H9 (cell line): ENCODE data around the gene UBE2E3. TPM values are rescaled to one million over a fixed set of nuclear protein-coding genes. Genes with fewer than 3 reads are reported as not detected.

Experiments used
- DNase-seq: peaks from one replicate; pipeline ENCODE4 v3.0.0-alpha.2; 2017
- H2AFZ ChIP-seq: one replicate; pipeline ENCODE4 v1.6.1; 2013; ENCODE audit warnings: mild to moderate bottlenecking, low read length, control low read depth, moderate library complexity
- H2AK5ac ChIP-seq: 2 replicates; pipeline ENCODE4 v1.6.1; 2013; ENCODE audit warnings: low read length, control low read depth, mixed read lengths; ENCODE audit not compliant: insufficient read length
- H2BK120ac ChIP-seq: one replicate; pipeline ENCODE4 v1.6.1; 2013; ENCODE audit warnings: low read depth, mild to moderate bottlenecking, low read length, control low read depth, inconsistent platforms; ENCODE audit not compliant: poor library complexity, severe bottlenecking
- H2BK12ac ChIP-seq: 2 replicates; pipeline ENCODE4 v1.6.1; 2013; ENCODE audit warnings: low read length, control low read depth, mixed read lengths, low read depth; ENCODE audit not compliant: insufficient read length
- H2BK15ac ChIP-seq: 2 replicates; pipeline ENCODE4 v1.6.1; 2013; ENCODE audit warnings: low read depth, low read length, control low read depth
- H2BK20ac ChIP-seq: one replicate; pipeline ENCODE4 v1.6.1; 2013; ENCODE audit warnings: low read depth, mild to moderate bottlenecking, low read length, control low read depth, inconsistent platforms; ENCODE audit not compliant: poor library complexity, severe bottlenecking
- H2BK5ac ChIP-seq: 2 replicates; pipeline ENCODE4 v1.6.1; 2013; ENCODE audit warnings: low read length, control low read depth, mixed read lengths; ENCODE audit not compliant: insufficient read length
- H3K14ac ChIP-seq: 2 replicates; pipeline ENCODE4 v1.6.1; 2013; ENCODE audit warnings: low read length, control low read depth; ENCODE audit not compliant: insufficient read depth
- H3K18ac ChIP-seq: 2 replicates; pipeline ENCODE4 v1.6.1; 2013; ENCODE audit warnings: low read depth, mild to moderate bottlenecking, mixed read lengths, low read length, control low read depth; ENCODE audit not compliant: insufficient read length
- H3K23ac ChIP-seq: 2 replicates; pipeline ENCODE4 v1.6.1; 2013; ENCODE audit warnings: low read length, control low read depth, mixed read lengths, low read depth; ENCODE audit not compliant: insufficient read length
- H3K23me2 ChIP-seq: 2 replicates; pipeline ENCODE4 v1.6.1; 2013; ENCODE audit warnings: low read depth, mild to moderate bottlenecking, mixed read lengths, low read length, control low read depth; ENCODE audit not compliant: insufficient read length, poor library complexity, severe bottlenecking
- H3K27ac ChIP-seq: 2 replicates; pipeline ENCODE4 v1.5.1; 2013; ENCODE audit warnings: low read length, control low read depth, mixed read lengths, low read depth; ENCODE audit not compliant: insufficient read length
- H3K27me3 ChIP-seq: 2 replicates; pipeline ENCODE4 v1.6.1; 2013; ENCODE audit warnings: low read length, control low read depth, inconsistent platforms; ENCODE audit not compliant: insufficient read depth
- H3K4ac ChIP-seq: 2 replicates; pipeline ENCODE4 v1.6.1; 2013; ENCODE audit warnings: low read depth, mild to moderate bottlenecking, control low read depth, inconsistent platforms, low read length, moderate library complexity
- H3K4me1 ChIP-seq: 2 replicates; pipeline ENCODE4 v1.6.1; 2013; ENCODE audit warnings: low read length, control low read depth, inconsistent platforms; ENCODE audit not compliant: insufficient read depth
- H3K4me2 ChIP-seq: 2 replicates; pipeline ENCODE4 v1.6.1; 2013; ENCODE audit warnings: low read length, control low read depth, mixed read lengths; ENCODE audit not compliant: insufficient read length, insufficient read depth
- H3K56ac ChIP-seq: 2 replicates; pipeline ENCODE4 v1.6.1; 2013; ENCODE audit warnings: low read depth, mild to moderate bottlenecking, mixed read lengths, low read length, control low read depth; ENCODE audit not compliant: insufficient read length
- H3K79me1 ChIP-seq: 2 replicates; pipeline ENCODE4 v1.6.1; 2013; ENCODE audit warnings: low read depth, mild to moderate bottlenecking, moderate library complexity, low read length, control low read depth, inconsistent platforms; ENCODE audit not compliant: insufficient read depth, poor library complexity, severe bottlenecking
- H3K79me2 ChIP-seq: 2 replicates; pipeline ENCODE4 v1.6.1; 2013; ENCODE audit warnings: low read length, control low read depth, inconsistent platforms; ENCODE audit not compliant: insufficient read depth
- H3K9ac ChIP-seq: 2 replicates; pipeline ENCODE4 v1.6.1; 2013; ENCODE audit warnings: low read length, control low read depth, mixed read lengths; ENCODE audit not compliant: insufficient read length; ENCODE audit errors: extremely low read depth
- H3K9me3 ChIP-seq: one replicate; pipeline ENCODE4 v1.6.1; 2013; ENCODE audit warnings: low read depth, low read length, inconsistent platforms; ENCODE audit not compliant: control insufficient read depth
- H3T11ph ChIP-seq: one replicate; pipeline ENCODE4 v1.6.1; 2013; ENCODE audit warnings: mild to moderate bottlenecking, low read length, control low read depth, inconsistent platforms
- H4K20me1 ChIP-seq: one replicate; pipeline ENCODE4 v1.6.1; 2013; ENCODE audit not compliant: control insufficient read depth, insufficient read length, insufficient read depth
- H4K5ac ChIP-seq: 2 replicates; pipeline ENCODE4 v1.6.1; 2013; ENCODE audit warnings: low read depth, mild to moderate bottlenecking, mixed read lengths, low read length, control low read depth; ENCODE audit not compliant: insufficient read length
- H4K8ac ChIP-seq: replicated peaks from 2 replicates; pipeline ENCODE4 v1.6.1; 2013; ENCODE audit warnings: low read length, control low read depth, mixed read lengths, low read depth; ENCODE audit not compliant: insufficient read length
- H4K91ac ChIP-seq: 2 replicates; pipeline ENCODE4 v1.6.1; 2013; ENCODE audit warnings: low read depth, mild to moderate bottlenecking, moderate library complexity, mixed read lengths, low read length, control low read depth; ENCODE audit not compliant: insufficient read length
- H3K27ac Mint-ChIP-seq, 3 experiments: 2 replicates in 2 of 3; 3 replicates in 1 of 3; pipeline ENCODE4 v1.8.0; 2020 to 2021; ENCODE audit warnings: mixed read lengths in 3 of 3, mild to moderate bottlenecking in 1 of 3, moderate library complexity in 1 of 3
- H3K27me3 Mint-ChIP-seq: 2 replicates; pipeline ENCODE4 v1.8.0; 2021; ENCODE audit warnings: low read depth, mild to moderate bottlenecking, moderate library complexity, mixed read lengths
- H3K36me3 Mint-ChIP-seq, 3 experiments: 2 replicates in 2 of 3; 3 replicates in 1 of 3; pipeline ENCODE4 v1.8.0; 2020 to 2021; ENCODE audit warnings: low read depth in 3 of 3, mixed read lengths in 3 of 3; ENCODE audit not compliant: insufficient read depth in 1 of 3
- H3K4me1 Mint-ChIP-seq, 2 experiments: 2 replicates each; pipeline ENCODE4 v1.8.0; 2020; ENCODE audit warnings: mixed read lengths in 2 of 2
- H3K4me3 Mint-ChIP-seq, 2 experiments: 2 replicates in 1 of 2; 3 replicates in 1 of 2; pipeline ENCODE4 v1.8.0; 2020 to 2021; ENCODE audit warnings: mild to moderate bottlenecking in 2 of 2, mixed read lengths in 2 of 2, moderate library complexity in 1 of 2
- H3K9me3 Mint-ChIP-seq, 2 experiments: 2 replicates in 1 of 2; 3 replicates in 1 of 2; pipeline ENCODE4 v1.8.0; 2020; ENCODE audit warnings: mild to moderate bottlenecking in 2 of 2, mixed read lengths in 2 of 2, moderate library complexity in 1 of 2
- CTCF ChIP-seq: fragments of 200-600 bp; sonication (generic); conservative IDR thresholded peaks from 3 replicates; pipeline ENCODE4 v1.8.0; 2021; ENCODE audit warnings: antibody characterized with exemption, mild to moderate bottlenecking
- total RNA-seq: library from RNA; stranded (reverse); gene quantifications from 2 replicates; pipeline ENCODE4 v1.2.1, GENCODE V29; 2021

Gene UBE2E3
- total RNA-seq, 1 experiment from 2014 or later, result 89.1 TPM

DNA sequence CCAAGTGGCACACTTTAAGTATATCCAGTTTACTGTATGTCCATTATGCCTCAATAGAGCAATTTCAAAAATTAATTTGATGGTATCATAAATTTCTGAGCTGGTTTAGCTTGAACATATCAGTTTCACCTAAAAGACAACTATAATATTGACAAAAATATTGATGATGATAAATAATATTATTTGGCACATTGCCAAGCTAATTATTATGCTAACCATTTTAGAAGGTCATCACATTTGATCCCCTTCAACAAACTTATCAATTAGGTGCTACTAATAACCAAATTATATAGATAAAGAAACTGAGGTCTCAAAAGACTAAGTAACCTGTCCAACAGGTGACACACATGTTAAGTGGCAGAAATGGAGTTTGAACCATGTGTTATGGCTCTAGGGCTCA is 26.9 kb upstream of the UBE2E3 start:
- no peak overlapping the region for H2BK5ac ChIP-seq
- no peaks in the 10 kb centered on the region for H3K36me3 Mint-ChIP-seq
- no peak overlapping the region for H4K5ac ChIP-seq
- H3K27me3 Mint-ChIP-seq, result no peaks in the 10 kb centered on the region
- no peak overlapping the region for H2AK5ac ChIP-seq
- no peak overlapping the region for H3K9ac ChIP-seq
- no peak overlapping the region for H3K4me3 Mint-ChIP-seq
- TF ChIP-seq CTCF, result no peak
- no peaks in the 10 kb centered on the region for H3K9me3 Mint-ChIP-seq
- no peaks in the 10 kb centered on the region for H3K4me1 Mint-ChIP-seq
- no peak overlapping the region for H3K4me2 ChIP-seq
- H4K91ac ChIP-seq, result no peak overlapping the region
- no peak overlapping the region for H3K18ac ChIP-seq
- no peaks in the 10 kb centered on the region for H3K9me3 ChIP-seq
- no peak overlapping the region for H2BK15ac ChIP-seq
- H3K79me1 ChIP-seq, result no peaks in the 10 kb centered on the region
- H3K23ac ChIP-seq, result no peak overlapping the region
- H3K56ac ChIP-seq, result no peak overlapping the region
- no peak overlapping the region for H2BK20ac ChIP-seq
- H3K27me3 ChIP-seq, result no peaks in the 10 kb centered on the region
- H3K79me2 ChIP-seq, result no peaks in the 10 kb centered on the region
- H2BK12ac ChIP-seq, result no peak overlapping the region
- no peak overlapping the region for H2BK120ac ChIP-seq
- no peak overlapping the region for H3K27ac Mint-ChIP-seq
- no peaks in the 10 kb centered on the region for H3K23me2 ChIP-seq
- no peaks in the 10 kb centered on the region for H4K20me1 ChIP-seq
- H3K4me1 ChIP-seq, result no peaks in the 10 kb centered on the region
- no peak overlapping the region for H3K14ac ChIP-seq
- no peak overlapping the region for H4K8ac ChIP-seq
- no peak overlapping the region for H2AFZ ChIP-seq
- H3T11ph ChIP-seq, result no peak overlapping the region
- no peak overlapping the region for H3K27ac ChIP-seq
- DNase-seq, result no peak
- no peak overlapping the region for H3K4ac ChIP-seq
